HG02642 (cell line): ENCODE results near the gene DNAH3.

ENCODE experiments used
- ATAC-seq: cut with Tn5 transposase; IDR thresholded peaks from one replicate; pipeline ENCODE4 v1.9.1; 2021; ENCODE audit warnings: mild to moderate bottlenecking; ENCODE audit not compliant: unreplicated experiment, poor library complexity

DNAH3 gene

DNA sequence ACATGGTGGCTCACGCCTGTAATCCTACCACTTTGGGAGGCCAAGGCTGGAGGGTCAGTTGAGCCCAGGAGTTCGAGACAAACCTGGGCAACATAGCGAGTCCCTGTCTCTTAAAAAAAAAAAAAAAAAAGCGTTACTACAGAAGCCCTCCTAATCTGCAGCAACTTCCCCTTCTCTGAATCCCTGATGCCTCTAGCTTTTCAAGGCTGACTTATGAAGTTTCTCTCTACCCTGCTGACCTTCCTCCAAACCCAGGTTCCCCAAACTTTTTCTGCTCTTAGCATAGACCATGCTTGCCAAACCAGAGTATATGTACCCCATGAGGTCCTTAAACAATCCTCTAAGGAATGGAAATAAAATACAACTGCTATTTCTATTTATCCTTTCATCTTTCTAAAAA is 233.7 kb downstream of the DNAH3 start:
- ATAC-seq: no peak

GRCh38 chr16:20916289-20916688 is 234.4 kb downstream of the DNAH3 start:
- ATAC-seq: no peak

DNA sequence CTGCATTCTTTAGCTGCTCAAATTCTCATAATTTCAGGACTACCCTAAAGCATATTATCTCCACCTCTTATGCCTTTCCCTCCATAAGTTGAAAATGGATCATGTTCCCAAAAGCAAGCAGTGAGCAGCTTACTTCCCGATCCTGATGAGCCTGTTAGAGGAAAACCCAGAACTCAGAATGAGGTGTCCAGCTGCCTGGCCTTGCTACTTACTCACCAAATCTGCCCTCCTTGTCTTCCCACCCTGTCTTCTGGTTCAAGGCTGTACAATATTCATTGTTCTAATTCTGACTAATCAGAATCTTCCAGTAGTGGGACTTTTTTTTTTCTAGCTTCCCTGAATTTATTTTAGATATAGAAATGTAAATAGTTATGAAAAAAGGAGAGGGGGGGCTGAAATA is 239.3 kb downstream of the DNAH3 start:
- ATAC-seq: no peak

DNA sequence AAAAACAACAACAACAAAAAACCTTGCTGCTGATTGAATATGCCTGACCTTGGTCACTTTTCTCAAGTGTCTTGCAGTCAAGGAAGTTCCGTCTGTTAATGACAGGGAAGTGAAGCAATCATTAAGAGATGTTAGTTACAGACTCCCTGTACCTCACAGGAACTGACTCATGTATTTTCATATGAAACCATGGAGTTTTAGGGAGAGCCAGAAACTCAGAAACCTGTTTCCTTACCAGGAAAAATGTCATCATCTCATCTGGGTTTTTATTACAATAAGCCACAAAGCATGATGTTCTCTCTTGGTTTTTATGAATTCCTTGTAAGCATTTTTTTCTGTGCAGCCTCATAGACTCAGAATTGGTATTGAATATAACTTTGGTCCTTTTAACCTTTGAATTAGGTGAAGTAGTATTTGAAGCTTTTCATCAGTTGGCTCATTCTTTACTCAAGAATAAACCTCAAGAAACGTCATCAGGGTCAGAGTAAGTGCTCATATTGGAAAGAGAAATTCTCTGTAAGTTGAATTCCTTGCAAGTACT is 239.8 kb downstream of the DNAH3 start:
- no peak for ATAC-seq

DNA sequence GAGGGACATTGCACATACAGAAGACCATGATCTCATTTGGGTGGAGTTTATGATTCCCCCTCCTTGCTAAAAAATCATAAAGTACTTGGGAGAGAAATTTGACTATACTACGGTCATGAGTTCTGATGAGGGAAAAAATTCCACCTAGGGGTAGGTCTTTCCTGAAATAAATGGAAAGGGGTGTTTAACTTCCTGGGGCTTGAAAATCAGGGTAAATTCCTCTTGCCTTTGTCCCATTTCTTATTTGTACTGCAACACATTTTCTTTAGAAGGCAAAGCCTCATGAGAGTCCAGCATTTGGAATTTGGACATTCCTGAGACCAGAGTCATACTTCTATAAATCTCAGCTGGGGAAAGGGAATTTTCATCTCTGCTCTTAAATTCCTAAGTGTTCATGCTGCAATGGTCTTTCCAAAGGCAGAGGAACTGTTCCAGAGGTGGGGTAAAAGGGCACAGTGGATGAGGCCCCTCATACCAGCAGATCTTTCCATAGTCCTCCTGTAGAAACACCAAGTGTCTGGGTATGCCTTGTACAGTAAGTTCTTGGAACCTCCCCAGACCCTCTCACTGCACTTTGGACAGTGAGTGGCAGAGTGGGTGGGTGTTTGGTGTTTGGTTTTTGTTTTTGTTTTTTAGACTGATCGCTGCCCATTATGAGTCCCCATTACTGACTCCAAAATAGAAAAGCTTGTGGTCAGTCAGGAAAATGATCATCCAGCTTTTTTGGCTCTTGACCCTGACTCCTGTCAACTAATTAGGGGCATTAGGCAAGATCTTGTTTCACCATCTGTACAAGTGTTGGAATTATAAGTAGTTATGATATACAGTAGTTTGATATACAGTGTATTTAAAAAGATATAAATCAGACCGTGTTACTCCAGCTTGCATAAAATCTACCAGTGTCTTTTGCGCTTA is 244.0 kb downstream of the DNAH3 start:
- ATAC-seq: no peak

GRCh38 chr16:20905576-20905975 is 245.1 kb downstream of the DNAH3 start:
- no peak for ATAC-seq

DNA sequence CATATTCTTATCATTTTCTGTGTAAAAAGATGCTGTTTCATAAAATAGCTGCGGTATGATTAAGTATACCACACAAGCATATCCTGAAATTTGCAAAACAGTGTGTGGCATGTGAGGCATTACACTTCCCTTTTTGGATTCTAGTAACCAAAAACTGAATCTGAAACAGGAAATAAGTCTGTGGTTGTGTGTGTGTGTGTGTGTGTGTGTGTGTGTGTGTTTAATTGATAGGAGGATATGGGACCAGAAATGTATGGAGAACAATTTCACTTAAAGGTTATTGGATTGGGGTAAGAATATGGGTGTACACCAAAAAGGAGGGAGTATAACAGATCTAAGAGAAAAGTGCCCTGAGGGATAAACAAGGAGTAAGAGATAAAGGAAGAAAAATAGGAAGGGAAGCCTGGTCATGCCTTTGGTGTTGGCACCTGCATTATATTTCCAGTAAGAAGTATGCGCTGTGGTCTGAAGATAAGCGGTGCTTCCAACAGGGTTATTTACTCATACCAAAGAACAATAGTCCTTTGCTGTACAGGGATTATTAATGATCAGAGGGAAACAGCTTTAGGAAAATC is 246.1 kb downstream of the DNAH3 start:
- no peak for ATAC-seq

DNA sequence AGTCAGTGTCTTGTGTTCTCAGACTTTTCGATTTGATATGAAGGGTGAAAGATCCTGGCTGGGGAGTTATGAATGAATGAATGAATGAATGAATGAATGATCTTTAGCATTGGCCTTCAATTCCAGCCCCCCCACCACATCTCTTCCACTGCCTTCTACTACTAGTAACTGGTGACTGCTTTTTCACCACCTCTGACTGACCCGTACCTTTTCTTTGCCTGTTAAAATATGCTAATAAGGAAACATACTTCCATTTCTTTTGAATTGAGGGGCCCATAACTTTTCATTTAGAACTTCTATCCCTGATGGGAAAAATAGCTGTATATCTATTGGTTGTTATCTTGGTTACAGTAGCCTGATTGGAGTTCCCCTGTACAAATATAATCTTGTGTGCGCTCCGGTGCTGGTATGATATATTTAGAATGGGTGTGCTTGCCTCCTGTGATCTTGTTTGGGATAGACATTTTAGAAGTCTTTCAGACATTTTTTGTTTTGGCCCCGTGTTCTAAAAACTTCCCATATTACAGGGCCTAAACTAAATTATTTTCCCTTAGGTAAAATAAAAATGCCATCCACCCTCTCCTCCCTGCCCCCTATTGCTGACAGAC is 246.6 kb downstream of the DNAH3 start:
- ATAC-seq: no peak

DNA sequence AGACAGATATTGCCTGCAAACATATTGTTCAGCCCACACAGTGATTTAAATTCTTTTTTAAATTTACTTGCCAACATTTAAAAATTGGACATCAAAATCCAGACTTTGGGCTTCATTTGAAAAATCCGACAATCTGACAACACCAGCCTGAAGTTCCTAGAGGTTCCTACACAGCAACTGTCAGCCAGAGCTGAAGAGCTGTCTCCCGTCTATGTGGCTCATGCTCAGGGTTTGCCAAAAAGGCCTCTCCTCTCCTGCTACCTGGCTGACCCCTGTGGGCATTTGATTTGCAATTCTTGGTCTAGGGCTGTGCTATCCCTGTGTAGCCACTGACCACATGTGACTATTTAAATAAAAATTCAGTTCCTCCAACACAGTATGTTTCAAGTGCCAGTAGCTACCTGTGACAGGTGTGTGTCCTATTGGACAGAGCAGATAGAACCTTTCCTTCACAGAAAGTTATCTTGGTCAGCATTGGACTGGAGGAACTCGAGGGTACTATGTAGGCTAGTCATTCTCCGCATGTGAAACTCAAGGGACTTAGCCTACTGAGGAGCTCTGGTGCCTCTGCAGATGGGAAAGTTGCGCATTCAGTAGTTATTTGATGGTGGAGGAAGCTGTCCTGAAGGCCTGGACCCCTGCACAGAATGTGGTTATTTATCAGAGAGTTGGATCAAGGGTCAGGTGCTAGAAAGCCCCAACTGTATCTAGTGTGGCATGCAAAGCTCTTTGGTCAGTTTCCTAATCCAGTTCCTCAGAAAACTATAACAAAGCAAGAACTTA is 247.3 kb downstream of the DNAH3 start:
- ATAC-seq: no peak

- no peak for ATAC-seq
These were observed 248.2 kb downstream of the DNAH3 start for GRCh38 chr16:20902426-20902825.

GRCh38 chr16:20901436-20902112 is 249.1 kb downstream of the DNAH3 start:
- no peak for ATAC-seq

DNA sequence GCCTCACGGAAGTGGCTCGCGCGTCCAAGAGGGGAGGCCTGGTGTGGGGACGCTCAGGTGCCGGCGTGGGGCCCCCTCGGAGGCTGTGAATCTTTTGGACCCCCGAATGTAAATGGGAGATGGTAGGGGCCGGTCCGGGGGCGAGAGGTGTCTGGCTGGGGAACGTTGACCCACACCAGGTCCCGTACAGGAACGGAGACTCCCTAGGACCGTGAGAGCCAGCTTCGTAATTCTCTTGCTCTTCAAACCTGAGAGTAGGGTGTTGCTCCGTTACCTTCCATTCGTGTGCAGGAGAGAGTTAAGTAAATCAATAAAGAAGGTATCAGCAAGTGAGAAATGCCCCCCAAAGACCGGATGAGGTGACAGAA is 249.6 kb downstream of the DNAH3 start:
- ATAC-seq: no peak

- peak; percentile 79 for ATAC-seq
These were observed 250.2 kb downstream of the DNAH3 start, which contains the start of the genes DCUN1D3 and LYRM1 for GRCh38 chr16:20900299-20901067. Gene DCUN1D3, minus strand, starts transcription at chr16:20900358. Its CDS starts 37,820 bp downstream, at chr16:20862538. Gene LYRM1, plus strand, starts transcription at chr16:20900771. Its CDS starts 14,785 bp downstream, at chr16:20915556.

DNA sequence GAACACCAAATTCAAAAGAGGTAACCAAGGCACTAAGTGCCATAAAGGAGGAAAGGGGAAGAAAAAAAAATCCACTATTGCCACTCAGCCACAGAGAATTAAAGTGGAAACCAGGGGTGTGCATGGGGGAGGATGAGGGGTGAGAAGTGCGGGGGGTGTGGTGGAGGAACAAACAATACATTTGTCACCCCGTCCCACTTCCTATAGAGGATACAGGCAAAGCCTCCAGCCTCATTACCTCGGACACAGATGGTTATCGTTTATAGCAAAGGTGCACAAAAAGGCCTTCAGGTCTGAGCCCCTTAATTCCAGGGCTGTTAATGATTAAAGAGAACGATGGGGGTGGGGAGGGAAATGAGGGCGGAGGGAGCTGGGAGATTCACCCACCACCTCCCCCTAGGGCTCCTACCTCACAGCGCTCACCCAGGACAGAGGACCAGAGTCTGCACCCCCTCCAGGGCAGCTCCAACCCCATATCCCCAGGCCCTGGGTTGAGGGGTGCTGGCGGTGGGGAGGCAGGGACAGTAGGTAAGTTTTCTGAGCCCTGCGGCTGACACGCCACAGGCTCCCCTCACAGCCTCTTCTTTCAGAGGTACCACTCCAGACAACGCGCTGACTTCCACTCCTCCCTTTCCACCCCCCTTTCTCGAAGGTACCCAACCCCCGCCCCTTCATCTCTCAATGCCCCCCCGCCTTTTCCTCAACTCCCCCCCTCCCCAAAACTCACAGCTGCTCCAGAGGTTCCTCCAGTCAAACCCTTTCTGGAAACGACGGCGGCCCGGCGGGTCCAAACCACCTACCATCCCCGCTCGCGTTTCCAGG is 251.0 kb downstream of the DNAH3 start:
- no peak for ATAC-seq

DNA sequence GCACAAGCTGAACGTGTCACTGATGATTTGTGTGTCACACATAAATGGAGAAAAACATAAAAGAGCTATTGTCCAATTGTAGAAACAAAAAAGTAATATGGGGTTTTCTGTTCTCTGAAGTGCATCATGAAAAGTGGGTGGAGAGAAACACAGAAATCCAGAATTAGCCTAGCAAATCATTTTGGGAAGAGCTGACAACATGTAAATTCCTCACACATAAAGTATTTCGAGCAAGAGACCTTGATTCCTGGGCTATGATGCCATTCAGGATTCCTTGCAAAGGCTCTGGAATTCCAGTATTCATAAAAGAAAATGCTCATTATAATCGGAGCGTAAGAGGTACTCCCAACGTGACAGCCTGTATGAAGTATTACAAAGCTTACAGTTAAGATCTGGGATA is 251.6 kb downstream of the DNAH3 start:
- no peak for ATAC-seq

DNA sequence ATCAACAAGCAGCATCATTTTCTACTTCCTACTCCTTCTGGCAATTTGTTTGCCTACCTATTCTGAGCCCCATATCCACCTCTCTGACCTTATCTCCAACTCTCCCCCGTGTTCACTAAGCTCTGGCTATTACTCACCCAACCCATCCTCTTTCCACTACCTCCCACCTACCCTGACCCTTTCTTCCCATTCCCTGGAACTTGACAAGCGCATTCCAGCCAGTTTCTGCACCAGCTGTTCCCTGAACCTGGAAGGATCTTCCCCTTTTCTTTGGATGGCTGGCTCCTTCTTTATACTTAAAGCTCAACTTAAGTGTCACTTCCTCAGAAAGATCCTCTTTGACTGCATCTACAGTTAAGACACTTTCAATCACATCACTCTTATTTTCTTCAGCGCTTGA is 252.7 kb downstream of the DNAH3 start:
- ATAC-seq: no peak

DNA sequence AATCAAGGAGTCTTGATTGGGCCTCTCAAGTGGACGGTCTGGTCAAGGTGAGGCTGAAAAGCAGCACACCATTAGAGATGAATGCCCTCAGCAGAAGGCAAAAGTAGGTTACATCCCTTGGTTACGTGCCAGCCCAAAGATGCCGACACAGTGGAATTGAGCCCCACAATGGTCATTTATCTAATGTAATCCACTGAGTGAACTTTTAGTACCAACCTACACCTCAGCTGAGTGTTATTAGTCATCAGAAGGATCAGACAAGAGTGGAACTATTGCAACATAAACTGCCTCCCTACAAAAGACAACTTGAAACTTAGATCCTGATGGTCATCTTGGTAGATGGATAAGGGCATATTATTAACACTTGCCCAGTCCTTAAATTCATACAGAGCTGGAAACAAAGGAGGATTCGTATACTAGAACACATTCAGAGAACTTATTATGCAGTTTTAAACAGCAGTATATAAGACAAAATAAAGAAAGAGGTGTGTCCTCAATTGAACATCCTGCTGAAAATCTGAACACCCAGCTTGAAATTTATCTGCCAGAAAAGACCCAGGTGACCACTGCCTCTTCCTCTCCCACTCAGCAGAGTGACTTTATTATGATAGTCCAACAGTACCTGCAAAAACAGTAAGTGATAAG is 253.3 kb downstream of the DNAH3 start:
- ATAC-seq: no peak

- no peak for ATAC-seq
These were observed 256.3 kb downstream of the DNAH3 start for GRCh38 chr16:20894388-20894787.
